HG03025 (cell line): ENCODE results near the gene COL5A3.
"Not testable (repeated sequence)": the region's sequence is repeated elsewhere in the genome, so short reads cannot be mapped to it uniquely, and the experiment has no call there.

Source experiments
- ATAC-seq: cut with Tn5 transposase; IDR thresholded peaks from one replicate; pipeline ENCODE4 v1.9.1; 2021; ENCODE audit warnings: mild to moderate bottlenecking, moderate library complexity; ENCODE audit not compliant: unreplicated experiment, low FRiP score

Gene COL5A3

DNA sequence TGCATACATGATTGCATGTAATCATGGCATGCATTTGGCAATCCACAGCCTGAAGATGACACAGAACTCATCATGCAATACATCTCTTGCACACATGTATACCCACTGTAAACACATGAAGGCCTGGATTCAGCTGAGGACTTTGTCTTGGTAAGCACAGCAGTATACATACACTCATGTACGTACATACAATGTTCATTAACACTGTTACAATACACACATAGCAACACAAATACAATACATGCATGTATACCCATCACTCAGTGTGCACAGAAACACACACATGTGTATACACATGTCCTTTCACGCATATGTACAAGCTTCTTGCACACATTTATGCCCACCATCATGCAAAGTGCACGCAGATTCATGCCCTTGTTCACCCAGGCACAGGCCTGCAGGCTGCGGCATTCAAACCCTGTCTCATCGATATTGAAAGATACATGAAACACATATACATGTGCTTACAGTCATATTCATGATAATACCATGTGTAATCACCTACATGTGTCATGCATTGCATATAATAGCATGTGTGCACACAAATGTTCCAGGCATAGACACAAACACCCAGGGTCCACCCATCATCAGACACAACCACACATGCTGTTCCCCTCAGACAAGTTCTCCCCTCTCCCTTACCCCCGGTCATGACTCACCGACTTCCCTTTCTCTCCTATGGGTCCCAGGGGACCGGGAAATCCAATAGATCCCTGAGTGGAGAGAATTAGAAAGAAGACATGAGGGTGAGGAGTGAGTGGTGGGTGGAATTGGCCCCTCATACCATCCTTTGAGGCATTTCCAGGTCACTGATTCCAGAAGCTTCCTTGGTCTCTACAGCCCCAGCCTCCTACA is 28.7 kb downstream of the COL5A3 start:
- no peak for ATAC-seq

DNA sequence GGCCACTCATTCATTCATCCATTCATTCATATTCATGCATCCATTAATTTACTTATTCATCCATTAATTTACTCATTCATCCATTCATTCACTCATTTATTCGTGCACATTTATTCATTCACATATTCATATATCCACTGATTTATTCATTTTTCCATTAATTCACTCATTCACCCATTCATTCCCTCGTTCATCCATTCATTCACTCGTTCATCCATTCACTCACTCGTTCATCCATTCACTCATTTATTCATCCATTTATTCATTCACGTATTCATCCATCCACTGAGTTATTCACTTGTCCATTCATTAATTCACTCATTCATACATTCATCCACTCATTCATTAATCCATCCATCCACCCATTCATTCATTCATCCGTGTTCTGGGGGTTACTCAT is 38.2 kb downstream of the COL5A3 start:
- no peak for ATAC-seq

DNA sequence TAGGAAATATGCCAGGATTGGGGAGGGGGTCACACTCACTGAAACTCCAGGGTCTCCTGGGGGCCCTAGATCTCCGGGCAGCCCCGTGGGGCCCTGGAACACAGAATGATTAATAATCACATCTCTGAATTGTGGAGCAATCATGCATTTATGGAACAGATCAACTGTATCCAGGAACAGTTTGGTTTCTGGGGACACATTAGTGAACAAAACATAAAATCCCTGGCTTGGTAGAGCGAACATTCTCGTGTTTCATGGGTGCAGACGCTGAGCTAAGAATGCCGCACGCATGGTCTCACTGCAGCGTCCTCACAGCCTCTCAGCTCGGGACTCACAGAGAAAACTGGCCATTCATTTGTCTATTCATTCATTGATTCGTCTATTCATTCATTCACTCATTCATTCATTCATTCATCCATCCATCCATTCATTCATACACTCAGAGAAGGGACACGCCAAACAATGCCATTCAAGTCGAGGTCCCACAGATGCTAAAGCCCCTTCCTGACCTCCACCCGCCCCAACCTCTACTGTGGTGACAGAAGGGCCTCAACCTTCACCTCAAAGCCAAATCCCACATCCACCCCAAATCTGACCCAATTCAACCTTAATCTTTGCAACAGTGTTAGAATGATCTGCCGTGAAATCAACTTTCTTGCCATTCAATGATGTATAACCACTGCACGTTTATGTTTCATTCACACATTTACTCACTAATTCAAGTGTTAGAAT is 39.0 kb downstream of the COL5A3 start:
- no peak for ATAC-seq

DNA sequence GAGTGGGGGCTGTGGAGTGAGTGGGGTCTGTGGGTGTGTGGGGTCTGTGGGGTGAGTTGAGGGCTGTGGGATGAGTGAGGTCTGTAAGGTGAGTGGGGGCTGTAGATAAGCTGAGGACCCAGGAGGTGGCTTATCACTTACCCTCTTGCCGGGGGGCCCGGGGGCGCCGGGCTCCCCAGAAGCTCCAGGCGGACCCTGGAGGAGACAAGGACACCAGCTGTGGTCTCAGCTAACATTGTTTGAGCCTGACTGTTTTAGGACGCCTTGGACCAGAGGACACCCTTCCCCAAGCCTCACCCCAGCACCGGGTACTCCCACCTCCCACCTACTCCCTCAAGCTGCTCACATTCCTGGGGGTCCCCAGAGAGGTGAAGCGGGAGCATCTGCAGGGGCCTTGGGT is 39.8 kb downstream of the COL5A3 start:
- no peak for ATAC-seq

DNA sequence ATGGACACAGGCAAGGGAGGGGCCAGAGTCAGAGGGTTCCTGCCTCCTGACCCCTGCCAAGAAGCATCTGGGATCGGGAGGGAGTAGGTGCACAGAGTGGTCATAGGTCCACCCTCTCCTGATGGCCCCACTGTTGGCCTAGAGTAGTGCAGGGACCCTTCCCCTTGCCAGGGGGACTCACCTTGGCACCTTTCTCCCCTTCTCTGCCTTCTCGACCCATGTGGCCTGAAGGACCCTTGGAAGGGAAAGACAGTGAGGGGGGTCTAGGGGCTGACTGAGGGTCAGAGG is 40.7 kb downstream of the COL5A3 start:
- ATAC-seq: no peak

DNA sequence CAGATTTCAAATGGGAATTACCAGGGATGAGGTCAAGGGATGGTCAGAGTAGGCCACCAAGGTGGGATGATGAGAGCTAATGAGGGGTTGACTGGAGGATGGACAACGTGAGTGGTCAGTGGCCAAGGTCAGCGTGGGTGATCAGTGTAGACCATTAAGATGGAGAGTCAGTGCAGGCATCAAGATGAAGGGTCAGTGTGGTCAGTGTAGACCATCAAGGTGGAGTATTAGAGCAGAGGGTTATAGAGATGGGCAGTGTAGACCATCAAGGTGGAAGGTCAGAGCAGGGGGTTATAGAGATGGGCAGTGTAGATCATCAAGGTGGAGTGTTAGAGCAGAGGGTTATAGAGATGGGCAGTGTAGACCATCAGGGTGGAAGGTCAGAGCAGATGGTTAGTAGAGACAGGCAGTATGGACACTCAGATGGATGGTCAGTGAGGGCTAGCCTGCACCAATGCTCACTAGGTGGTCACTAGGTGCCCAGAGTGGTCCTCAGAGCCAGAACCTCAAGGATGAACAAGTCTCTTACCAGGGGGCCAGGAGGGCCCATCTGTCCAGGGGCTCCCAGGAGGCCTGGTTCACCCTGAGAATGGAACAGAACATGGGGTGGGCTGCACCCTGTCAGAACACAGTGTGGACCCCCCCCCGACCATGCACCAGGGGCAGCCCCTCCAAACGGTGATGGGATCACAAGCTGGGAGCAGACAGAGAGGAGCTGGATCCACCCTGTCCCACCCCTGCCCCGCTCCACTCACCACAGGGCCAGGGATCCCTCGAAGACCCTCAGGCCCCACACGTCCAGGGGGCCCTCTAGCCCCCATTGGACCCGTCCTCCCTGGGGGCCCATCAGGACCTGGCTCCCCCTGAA is 41.2 kb downstream of the COL5A3 start:
- no peak for ATAC-seq

DNA sequence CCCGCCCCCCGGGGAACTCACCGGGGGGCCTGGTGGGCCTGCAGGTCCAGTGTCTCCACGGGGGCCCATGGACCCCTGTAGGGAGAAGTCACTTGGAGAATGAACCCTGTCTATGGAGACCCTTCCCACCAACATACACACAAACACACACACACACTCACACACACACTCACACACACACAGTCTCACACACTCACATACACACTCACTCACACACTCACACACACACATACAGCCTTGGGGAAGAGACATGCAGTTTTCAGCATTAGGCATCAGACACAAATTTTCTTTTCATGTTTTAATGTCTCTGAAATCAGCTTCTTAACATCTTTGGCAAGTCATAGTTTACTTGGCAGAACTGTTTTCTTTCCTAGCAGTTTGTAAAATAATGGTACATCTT is 43.0 kb downstream of the COL5A3 start:
- ATAC-seq: no peak

DNA sequence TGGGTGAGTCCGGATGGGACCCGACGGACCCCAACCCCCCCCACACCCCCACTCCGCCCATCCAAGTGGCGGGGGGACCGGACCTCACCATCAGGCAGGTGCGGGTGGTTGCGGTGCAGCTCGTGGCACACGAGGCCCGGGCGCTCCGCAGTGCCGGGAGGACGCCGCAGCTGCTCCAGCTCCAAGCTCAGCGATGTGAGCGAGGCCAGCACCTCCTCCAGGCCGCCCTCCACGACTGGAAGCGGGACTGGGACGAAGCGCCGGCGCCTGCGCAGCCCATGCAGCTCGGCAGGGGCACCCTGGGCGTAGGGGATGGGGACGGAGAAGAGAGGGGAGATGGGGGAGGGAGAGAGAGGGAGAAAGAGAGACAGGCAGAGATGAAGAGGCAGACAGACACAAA is 43.9 kb downstream of the COL5A3 start:
- no peak for ATAC-seq

DNA sequence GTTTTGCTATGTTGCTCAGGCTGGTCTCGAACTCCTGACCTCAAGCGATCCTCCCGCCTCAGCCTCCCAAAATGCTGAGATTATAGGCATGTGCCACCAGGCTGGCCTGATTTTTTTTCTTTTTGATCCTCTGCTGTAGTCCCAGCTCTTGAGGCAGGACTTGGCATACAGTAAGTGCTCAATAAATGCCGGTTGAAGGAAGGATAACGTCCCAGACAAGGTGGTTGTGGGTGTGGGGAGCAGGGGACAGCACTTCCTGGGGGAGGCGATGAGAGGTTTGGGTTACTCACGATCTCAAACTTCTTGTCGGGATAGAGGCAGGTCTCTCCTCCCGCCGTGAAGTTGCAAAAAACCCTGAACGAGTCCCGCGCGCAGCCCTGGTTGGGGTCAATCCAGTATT is 44.3 kb downstream of the COL5A3 start:
- no peak for ATAC-seq

DNA sequence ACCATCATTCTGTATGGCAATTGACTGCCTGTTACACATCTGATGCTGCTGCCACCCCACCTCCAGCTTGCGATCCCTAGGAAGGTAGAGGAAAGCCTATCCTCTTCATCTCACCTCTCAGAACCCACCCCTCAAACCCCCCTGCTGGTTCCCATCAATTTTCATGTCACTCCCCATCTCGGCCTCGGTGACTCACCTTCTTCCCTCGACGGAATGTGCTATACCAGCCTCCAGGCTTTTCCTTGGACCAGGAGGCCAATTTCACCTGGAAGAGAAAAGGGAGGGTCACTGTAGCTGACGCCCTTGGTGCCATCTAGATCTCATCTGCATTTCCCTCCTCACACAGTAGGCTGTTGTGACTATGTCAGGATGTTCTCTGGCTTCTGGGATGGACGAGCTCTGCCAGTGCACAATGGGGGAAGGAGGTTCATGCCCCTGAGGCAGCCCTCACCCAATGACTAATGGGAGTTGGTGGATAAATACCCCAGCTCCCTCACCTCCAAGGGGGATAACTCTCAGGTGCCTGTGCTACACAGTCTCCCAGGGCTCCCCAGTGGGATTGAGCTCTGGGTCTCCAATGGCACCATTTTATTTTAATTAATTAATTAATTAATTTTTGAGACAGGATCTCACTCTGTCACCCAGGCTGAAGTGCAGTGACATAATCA is 47.5 kb downstream of the COL5A3 start:
- ATAC-seq: no peak

DNA sequence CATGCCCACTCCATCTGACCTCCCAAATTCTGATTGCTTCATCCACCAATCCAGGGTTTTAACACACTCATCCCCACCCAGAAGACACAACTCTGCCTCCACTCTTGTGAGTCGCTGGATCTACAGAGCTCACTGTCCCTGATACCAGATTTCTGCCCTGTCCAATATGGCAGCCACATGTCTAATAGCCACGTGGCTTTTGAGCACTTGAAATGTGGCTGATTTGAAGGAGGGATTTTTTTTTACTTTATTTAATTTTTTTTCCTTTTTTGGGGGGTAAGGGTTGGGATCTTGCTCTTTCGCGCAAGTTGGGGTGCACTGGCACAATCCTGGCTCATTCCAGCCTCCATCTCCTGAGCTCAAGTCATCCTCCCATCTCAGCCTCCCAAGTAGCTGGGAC is 49.2 kb downstream of the COL5A3 start:
- no peak for ATAC-seq

DNA sequence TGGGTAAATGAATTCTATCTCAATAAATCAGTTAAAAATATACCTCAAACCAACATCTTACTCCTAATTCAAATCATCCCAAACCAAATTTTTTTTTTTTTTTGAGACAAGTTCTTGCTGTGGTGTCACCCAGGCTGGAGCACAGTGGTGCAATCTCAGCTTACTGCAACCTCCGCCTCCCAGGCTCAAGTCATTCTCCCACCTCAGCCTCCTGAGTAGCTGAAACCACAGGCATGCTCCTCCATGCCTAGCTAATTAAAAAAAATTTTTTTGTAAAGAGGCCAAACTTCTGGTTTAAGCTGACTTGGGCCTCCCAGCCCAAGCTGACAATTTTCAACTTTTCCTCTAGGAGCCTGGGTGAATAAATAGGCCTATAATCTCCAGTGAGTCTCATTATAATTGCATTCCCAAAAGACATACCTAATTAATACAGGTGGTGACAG is 51.9 kb downstream of the COL5A3 start:
- ATAC-seq: no peak

DNA sequence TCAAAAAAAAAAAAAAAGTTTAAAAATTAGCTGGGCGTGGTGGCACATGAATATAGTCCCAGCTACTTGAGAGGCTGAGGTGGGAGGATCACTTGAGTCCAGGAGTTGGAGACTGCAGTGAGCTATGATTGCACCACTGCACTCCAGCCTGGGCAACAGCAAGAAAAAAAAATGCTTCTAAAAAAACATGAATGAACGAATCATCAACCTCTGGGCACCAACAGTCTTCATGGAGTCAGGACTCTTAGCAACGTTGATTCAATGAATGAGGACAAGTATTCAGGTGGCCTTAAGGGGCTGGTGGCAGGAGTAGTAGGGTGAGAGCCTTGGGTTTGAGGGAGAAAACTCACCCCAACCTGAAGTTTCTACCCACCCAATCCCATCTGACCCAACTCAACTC is 53.3 kb downstream of the COL5A3 start:
- no peak for ATAC-seq

DNA sequence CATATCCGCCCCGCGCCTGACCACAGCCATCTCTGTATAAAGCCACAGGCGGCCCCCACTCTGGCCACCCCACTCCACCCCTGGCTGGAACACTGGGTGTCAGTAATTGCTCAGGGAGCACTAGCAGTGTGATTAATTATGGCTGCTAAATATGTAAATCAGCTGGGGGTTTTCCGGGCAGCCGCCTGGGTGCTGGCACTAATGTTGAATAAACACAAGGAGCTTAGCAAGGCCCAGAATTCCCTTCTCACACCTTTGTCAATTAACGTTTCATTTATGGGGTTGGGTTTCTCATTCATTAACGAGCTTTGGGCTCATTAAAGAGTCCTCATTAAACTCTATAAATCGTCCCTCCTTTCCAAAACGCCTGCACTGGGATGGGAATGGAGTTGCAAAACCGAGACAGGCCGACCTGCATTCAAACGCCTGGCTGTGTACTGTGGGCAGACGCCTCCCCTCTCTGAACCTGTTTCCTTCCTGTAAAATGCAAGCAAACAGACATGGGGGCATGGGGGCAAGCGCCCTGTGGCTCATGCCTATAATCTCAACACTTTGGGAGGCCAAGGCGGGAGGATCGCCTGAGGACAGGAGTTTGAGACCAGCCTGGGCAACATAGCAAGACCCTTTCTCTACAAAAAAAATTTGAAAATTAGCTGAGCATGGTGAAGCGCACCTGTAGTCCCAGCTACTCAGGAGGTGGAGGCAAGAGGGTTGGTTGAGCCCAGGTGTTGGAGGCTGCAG is 56.3 kb downstream of the COL5A3 start:
- no peak for ATAC-seq

DNA sequence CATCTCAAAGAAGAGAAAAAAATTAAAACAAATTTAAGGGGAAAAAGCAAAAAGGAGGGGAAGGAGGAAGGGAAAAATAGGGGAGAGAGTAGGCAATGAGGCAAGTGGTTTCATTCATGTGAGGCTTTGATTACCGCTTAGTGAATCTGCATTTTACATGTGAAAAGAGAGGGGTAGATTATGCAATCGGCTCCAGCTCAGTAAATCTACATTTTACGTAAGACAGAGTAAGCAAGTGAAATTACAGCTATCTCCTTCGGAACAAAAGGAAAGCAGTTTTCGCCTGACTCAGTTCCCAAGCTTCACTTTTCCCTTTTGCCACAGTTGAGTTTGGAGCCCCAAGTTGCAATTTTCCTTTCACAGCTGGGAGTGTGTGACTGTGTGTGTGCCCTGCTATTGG is 58.0 kb downstream of the COL5A3 start:
- no peak for ATAC-seq

DNA sequence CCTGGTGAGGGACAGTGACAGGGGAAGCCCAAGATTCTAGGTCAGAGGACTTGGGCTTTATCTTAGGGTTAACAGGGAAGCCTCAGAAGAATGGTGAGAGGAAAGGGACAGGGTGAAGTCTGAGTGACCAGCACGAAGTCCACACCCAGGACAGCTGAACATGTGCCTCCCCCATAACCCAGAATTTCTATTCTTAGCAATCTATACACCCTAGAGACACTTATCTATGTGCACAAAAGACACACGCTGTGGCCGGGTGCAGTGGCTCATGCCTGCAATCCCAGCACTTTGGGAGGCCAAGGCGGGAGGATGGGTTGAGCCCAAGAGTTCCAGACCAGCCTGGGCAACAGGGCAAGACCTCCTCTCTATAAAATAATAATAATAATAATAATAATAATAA is 62.9 kb downstream of the COL5A3 start:
- no peak for ATAC-seq

DNA sequence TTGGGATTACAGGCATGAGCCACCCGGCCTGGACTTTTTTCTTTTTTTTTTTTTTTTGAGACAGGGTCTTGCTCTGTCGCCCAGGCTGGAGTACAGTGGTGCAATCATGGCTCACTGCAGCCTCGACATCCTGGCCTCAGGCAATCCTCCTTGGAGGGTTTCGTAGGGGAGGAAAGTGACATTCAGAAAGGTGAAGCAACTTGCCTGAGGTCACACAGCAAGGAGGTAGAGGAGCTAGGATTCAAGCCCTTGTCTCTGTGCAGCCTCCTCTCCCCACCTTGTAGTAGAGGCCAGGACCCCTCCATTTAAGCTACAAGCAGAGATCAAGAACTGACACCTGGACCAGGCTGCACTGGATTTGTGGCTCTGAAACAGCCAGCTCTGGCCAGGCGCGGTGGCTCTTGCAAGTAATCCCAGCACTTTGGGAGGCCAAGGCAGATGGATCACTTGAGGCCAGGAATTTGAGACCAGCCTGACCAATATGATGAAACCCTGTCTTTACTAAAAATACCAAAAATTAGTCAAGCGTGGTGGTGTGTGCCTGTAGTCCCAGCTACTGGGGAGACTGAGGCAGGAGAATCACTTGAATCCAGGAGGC is 63.7 kb downstream of the COL5A3 start:
- not testable (repeated sequence) for ATAC-seq

DNA sequence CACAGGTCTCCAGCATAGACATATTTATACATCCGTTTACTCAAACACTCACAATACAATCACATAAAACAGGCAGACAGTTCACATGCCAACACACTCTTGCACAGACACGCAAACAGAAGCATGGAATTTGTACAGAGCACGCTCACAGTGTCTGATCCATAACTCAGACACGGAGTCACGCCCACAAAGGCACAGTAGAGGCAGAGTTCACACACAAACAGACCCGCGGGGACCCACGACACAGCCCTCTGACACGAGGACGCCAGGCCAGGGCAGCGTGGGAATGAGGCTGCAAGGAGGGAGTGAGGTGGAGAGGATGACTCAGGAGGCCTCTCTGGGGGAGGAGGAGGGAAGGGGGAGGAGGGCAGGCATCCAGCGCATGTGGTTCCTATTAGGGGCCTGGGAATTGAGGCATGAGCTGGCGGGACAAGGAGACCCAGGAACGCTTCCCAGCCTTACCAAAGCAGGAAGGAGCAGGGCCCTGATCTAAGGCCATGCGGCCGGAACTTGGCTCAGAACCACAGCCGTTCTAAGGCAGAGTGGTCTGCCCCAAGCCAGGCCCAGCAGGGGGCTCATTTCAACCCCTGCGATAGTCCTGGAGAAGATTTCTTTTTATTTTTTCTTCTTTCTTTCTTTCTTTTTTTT is 64.9 kb downstream of the COL5A3 start:
- ATAC-seq: no peak

DNA sequence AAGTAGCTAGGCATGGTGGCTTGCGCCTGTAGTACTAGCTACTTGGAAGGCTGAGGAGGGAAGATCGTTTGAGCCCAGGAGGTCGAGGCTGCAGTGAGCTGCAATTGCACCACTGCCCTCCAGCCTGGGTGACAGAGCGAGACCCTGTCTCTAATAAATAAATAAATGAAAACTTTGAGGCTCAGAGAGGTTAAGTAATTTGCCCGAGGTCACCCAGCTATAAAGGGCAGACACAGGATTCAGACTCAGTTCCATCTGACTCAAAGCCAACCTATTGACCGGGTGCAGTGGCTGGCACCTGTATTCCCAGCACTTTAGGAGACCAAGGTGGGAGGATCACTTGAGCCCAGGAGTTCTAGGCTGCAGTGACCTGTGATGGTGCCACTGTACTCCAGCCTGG is 66.6 kb downstream of the COL5A3 start:
- ATAC-seq: no peak
